OCI-M1 (cell line): ENCODE measurements around the gene PGAM2.

ENCODE experiments used
- DNase-seq: peaks from one replicate; lab custom pipeline; 2025; lab: John Stamatoyannopoulos, UW

Gene PGAM2

DNA sequence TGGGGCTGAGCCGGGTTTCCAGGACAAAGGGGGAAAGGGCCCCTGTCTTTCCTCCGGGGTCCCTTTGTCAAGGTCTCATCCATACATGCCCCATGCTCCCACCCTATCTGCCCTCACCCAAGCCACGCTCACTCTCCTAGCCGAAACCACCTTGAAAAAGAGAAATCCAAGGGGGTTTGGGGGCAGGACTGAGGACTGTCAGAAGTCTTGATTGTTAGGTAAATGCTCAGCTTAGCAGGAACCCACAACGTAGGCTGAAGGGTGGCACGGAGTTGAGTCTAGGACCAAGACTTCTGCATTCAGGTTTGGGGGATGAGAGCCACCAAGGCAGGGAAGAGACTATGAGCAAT lies 719 bp upstream of the PGAM2 start:
- no peak for DNase-seq

DNA sequence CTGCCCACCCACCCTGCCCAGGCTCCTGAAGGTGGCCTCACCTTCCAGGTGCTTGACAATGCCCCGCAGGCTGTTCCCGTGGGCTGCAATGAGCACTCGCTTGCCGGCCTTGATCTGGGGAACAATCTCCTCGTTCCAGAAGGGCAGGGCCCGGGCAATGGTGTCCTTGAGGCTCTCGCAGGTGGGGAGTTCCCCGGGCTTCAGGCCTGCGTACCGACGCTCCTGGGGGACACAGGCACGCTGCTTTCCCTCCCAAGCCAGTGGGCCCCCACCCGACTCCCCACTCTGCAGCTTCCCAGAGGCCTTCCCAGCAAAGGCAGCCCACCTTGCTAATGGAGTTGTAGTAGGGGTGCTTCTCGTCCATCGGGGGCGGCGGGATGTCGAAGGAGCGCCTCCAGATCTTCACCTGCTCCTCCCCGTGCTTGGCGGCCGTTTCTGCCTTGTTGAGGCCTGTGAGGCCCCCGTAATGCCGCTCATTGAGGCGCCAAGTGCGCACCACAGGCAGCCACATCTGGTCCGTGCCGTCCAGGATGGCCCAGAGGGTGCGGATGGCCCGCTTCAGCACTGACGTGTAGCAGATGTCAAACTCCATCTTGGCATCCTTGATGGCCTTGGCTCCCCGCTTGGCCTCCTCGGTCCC lies 456 bp downstream of the PGAM2 start:
- DNase-seq = no peak

DNA sequence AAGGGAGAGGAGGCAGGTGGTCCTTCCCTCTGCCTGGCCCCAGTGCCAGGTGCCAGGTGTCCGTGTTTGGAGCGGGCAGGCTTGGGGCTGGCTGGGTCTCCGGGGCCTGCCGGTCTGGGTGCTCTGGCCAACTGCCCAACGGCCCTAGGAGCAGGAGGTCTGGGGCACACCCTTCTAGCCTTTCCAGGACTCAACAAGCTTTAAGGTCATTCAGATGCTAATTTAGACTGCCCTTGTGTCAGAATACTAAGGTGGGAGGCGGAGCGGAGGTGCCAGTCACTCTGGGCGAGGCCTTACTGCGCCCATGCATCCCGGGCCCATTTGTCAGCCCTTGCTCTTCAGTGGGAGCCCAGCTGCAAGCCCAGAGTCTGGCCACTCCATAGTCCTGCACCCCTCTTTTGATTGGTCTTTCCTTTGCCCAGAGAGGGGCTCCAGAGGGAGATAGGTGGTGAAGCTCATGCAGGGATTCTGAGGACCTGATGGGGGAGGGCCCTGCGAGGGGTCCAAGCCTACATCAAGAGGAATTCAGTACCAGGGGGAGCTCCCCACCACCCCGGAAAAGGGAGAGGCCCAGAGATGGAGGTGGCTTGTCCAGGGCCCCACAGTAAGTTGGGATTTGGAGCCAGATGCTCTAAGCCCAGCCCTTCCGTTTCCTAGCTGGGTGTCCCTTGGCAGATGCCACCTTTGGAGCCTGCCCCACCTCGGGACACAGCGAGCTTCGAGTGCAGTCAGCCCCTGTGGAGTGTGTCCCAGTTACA lies 1.3 kb downstream of the PGAM2 start:
- DNase-seq = no peak

GRCh38 chr7:44063547-44063893 lies 1.8 kb downstream of the PGAM2 start:
- DNase-seq = no peak

GRCh38 chr7:44062903-44063295 lies 2.5 kb downstream of the PGAM2 start:
- DNase-seq = no peak

DNA sequence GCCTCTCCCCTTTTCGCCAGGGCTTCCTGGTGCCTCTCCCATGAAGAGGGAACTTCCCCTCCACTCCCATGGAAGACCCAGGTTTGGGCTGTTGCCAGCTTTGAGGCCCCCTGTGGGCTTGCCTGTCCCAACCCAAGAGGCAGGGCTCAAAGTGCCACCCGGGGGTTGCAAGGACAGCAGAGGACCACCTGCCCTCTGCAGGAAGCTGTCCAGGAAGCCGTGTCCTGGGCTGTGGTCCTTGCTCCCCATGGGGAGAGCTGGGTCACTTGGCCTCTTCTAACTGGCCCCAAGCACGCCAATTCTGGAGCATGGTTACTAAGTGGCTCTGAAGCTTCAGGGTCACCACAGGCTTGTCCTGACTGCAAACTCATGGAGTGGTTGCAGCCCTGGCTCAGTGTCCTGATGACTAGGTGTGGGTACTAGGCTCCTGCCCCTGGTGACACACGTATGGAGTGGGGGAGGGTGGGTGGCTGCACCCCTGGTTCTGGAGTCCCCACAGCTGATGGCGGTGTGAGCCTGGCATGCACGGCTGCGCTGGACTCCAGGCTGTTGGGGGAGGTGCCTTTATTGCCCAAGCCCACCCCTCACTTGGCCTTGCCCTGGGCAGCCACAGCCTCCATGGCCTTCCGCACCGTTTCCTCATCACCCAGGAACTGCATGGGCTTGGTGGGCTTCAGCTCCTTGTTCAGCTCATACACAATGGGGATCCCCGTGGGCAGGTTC lies 3.0 kb downstream of the PGAM2 start:
- DNase-seq = no peak

DNA sequence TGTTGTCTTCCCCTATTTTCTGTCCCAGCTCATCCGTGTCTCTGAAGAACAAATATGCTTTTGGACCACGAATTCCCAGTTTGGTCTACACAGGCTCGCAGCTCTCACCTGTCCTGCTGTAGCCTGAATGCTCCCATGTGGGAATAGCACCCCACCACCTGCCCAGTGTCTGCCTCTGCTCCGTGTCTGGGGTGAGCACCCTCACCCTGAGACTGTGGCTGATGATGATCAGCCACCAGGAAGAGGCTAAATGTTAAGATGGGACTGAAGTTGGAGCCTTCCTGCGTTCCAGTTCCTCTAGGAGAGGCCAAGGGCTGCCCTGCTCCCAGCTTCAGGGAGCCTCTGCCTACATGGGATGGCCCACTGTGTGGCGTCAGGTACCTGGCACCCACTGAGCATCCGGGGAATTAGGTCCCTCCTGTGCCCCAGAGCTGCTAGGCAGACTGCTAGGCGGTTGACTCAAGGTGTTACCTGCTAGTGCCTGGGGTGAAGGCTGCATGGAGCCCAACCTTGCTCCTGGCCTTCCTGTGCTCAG lies 3.7 kb downstream of the PGAM2 start:
- DNase-seq = no peak

- no peak for DNase-seq
Measured at GRCh38 chr7:44060948-44061644, 4.3 kb downstream of the PGAM2 start.

DNA sequence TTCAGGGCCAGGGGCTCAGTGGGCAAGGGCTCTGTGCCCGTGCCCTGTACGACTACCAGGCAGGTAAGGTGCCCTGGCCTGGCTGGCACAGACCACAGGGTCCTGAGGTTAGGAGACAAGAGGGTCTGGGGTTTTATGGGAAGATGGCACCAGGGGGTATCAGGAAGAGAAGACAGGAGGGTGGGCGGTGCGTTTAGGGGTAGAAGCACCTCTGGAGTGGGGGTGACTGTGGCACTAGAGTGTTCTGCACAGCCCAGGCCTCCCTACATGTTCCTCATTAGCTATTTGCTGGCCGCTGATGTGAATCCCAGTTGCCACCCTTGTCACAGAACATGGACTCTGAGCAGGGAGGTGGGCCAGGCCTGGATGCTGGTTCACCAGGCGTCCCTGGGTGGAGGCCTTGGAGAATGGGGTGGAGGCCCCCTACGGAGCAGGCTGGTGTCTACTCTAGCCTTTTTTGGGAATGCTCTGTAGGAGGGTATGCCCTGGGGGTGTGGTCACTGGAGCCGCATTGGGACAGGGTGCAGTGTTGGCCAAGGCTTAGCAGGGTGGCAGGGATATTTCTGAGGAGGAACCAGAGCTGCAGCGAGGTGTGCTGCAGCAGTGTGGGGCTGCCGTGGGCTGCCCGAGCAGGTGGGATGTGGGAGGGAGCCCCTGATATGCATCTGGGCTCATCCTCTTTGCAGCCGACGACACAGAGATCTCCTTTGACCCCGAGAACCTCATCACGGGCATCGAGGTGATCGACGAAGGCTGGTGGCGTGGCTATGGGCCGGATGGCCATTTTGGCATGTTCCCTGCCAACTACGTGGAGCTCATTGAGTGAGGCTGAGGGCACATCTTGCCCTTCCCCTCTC lies 5.0 kb downstream of the PGAM2 start:
- DNase-seq = no peak

DNA sequence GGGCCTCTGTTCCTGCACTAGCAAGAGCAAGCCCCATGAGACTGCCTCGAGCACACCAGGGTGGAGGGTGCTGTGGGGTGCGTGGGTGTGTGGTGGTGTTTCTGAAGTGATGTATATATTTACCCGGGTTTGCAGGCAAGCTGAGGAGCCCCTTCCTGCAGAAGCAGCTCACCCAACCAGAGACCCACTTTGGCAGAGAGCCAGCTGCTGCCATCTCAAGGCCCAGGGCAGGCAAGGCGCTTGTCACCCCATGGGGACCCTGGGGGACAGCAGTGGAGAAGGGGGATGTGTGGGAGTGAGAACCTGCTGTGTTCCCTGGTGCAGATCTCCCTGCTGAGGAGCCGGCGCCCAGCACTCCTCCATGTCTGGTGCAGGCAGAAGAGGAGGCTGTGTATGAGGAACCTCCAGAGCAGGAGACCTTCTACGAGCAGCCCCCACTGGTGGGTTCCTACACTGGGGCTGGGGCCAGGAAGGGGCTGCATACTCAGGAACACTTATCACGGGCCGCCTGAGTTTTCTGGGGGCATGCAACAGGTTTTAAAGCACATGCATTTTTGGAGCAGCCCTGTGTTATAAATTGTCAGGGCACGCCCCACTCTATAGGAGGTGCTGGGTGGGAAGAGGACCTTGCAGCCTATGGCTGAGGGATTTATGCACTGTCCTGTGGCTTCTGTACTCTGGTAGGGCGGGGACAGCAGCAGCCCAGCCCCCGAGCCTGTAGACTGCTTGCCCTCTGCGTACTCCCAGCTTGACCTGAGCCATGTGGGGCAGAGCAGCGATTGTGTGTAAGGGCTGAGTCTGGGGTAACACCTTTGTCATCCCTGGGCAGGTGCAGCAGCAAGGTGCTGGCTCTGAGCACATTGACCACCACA lies 5.9 kb downstream of the PGAM2 start:
- no peak for DNase-seq

- no peak for DNase-seq
Measured at GRCh38 chr7:44058759-44059218, 6.6 kb downstream of the PGAM2 start.

GRCh38 chr7:44057849-44058758 lies 7.3 kb downstream of the PGAM2 start:
- no peak for DNase-seq

DNA sequence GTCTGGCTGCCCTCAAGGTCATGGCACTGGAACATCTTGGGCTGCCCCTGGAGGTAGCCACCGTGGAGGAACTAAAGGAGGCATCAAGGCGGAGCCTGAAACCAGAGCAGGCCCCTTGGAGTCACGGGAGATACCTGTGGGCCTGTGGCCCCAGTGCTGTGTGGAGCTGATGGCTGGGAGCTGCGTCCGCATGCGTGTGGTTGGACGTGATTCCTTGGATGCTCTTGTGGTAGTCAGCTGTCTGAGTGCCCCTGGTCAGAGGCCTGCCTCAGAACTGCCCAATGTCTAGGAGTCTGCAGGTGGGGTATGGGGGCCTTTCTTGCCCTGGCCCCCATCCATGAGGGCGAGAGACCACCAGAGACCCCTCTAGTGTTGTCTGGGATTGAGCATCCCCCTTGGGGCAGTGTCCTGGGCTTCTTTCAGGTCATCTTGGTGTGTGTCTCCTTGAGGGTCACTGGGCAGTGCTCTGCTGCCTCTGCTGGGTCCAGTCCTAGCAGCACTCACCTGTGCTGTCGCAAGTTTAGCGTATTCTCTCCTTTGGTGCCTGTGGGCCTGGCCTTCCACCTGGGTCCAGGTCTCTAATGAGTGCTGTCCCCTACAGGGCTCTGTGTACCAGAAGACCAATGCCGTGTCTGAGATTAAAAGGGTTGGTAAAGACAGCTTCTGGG lies 8.1 kb downstream of the PGAM2 start:
- DNase-seq = no peak

DNA sequence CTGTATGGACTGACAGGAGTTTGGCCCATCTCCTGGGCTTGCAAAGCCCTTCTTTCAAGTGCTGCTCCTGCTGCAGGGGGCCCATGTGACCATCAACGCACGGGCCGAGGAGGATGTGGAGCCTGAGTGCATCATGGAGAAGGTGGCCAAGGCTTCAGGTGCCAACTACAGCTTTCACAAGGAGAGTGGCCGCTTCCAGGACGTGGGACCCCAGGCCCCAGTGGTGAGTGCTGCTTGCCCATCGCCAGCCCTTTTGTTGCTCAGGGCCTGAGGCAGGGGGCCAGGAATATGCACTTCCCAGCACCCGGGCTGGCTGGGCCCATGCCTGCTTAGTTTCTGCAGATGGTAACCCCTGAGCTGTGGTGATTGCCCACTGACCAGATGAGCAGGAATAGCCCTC lies 8.7 kb downstream of the PGAM2 start:
- no peak for DNase-seq

DNA sequence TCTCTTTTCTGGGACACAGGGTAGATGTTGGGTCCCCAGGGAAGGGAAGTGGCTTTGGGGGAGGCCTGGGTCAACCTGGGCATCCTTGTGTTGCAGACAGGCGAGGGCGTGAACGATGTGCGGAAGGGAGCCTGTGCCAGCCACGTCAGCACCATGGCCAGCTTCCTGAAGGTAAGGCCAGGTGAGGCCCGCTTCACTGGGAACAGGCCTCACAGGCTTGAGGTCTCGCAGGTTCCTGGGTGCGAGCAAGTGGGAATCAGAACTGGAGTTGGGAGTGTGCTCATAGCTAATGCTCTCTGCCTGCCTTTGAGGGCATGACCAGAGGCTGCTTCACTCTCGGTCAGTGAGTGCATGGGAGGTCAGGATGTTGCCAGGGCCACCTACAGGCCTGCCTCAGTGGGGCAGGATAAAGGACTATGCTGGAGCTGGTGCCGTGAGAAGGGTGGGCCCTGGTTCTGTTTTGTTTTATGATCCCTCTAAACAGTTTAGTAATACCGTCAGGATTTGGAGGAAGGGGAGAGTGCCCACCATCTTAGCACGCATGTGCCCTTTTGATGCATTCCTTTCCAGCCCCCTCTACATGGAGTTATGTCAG lies 12.5 kb downstream of the PGAM2 start:
- no peak for DNase-seq

- no peak for DNase-seq
Measured at GRCh38 chr7:44051611-44052220, 13.7 kb downstream of the PGAM2 start.

DNA sequence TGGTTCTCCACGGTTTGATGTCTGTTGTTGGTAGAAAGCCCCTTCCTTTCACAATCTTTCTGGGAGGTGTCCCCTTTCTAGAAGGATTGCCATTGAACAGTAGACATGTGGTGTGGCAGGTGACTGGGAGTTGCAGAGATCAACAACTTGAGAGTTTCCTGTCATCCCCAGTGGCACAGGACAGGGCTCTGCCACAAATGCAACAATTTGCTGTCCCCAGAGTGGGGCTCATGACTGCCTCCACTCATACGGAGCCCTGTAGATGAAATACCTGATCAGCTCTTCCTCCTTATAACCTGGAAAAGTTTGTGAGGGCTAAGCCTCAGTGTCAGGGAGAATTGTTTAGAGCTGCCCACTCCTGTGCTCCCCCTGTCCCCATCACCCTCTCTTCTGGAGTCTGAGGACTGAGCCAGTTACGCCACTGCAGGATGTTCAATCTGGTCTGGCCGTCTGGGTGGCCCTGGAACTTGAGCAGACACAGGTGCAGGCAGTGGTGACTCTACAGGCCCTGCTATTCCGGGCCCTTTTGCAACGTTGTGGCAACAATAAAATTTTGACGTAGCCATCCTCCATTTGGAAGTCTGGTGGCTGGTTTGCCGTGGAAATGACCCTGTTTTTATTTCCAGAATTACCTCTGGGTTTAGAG lies 14.3 kb downstream of the PGAM2 start:
- no peak for DNase-seq
